Suprapubic skin (tissue), 4 donors: ENCODE results near the gene WDFY2. TPM values are rescaled to one million over a fixed set of nuclear protein-coding genes. Genes with fewer than 3 reads are reported as not detected.

Experiments
- DNase-seq, 2 donors: peaks; one replicate each; pipeline ENCODE4 v3.0.0-alpha.2; 2019; ENCODE audit warnings: low spot score in 2 of 2
- H3K27ac ChIP-seq: fragments of 200-600 bp; sonication (generic); one replicate; pipeline ENCODE4 v1.5.1; 2019
- H3K27me3 ChIP-seq: fragments of 200-600 bp; sonication (generic); one replicate; pipeline ENCODE4 v1.5.1; 2019
- H3K36me3 ChIP-seq: fragments of 200-600 bp; sonication (generic); one replicate; pipeline ENCODE4 v1.5.1; 2019
- H3K4me1 ChIP-seq: fragments of 200-600 bp; sonication (generic); one replicate; pipeline ENCODE4 v1.5.1; 2019
- H3K4me3 ChIP-seq: fragments of 200-600 bp; sonication (generic); one replicate; pipeline ENCODE4 v1.5.1; 2019; ENCODE audit warnings: mild to moderate bottlenecking
- H3K9me3 ChIP-seq: fragments of 200-600 bp; sonication (generic); one replicate; pipeline ENCODE4 v1.5.1; 2019
- EP300 ChIP-seq: sonication (generic); formaldehyde crosslinking; IDR thresholded peaks from one replicate; pipeline ENCODE4 v1.6.1; 2017; ENCODE audit warnings: antibody characterized with exemption
- POLR2A ChIP-seq, 2 donors: fragments of 450-650 bp; IDR thresholded peaks; one replicate each; pipeline ENCODE4 v1.6.1; 2017; ENCODE audit warnings: antibody characterized with exemption in 2 of 2, mild to moderate bottlenecking in 2 of 2, moderate library complexity in 2 of 2
- POLR2AphosphoS5 ChIP-seq, 3 donors: sonication (generic); formaldehyde crosslinking; IDR thresholded peaks; one replicate each; pipeline ENCODE4 v1.6.1; 2017; ENCODE audit warnings: antibody characterized with exemption in 3 of 3
- WGBS: methylation state at CpG from one replicate; pipeline ENCODE4 v1.1.5; 2018; 5-methylcytosine and 5-hydroxymethylcytosine counted together
- total RNA-seq, 4 donors: library from RNA; depleted of rRNA; stranded (reverse); fragments of >200 nt; gene quantifications; one replicate each; pipeline ENCODE4 v1.1.0, GENCODE V29; 2016
- TF ChIP-seq, protein P1 (sequence below), 2 donors: fragments of 200-600 bp in 1 of 2; fragments of 450-650 bp in 1 of 2; sonication (generic) in 1 of 2; IDR thresholded peaks; one replicate each; pipeline ENCODE4 v1.5.1; 2016 to 2019; ENCODE audit warnings: antibody characterized with exemption in 2 of 2, mild to moderate bottlenecking in 1 of 2, moderate library complexity in 1 of 2

Gene WDFY2
- total RNA-seq, 4 donors from 2014 or later: 35.3 to 99.2 (median 40.4) TPM

DNA sequence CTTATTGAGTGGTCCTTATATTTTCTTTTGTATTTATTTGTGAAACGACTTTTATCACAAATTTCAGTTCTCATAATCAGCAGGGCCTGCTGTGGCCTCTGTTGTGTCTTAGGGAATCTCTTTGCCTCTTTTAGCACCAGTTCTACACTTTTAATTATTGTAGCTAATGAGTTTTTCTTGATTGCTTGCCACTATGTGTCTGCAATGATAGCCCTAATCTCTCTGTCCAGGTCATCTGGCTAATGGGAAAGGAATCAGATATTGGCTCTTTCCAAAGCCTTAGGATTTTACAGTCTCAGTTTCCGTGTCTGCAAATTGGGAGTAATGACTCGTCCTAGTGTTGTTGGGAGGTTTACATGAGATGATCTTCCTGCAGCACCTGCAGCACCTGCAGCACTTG, 10.2 kb downstream of the WDFY2 start:
- 74% methylated on average over 3 of the region's 3 CpGs for WGBS
- H3K4me1 ChIP-seq: peaks cover 70% of the 10 kb centered on the region

DNA sequence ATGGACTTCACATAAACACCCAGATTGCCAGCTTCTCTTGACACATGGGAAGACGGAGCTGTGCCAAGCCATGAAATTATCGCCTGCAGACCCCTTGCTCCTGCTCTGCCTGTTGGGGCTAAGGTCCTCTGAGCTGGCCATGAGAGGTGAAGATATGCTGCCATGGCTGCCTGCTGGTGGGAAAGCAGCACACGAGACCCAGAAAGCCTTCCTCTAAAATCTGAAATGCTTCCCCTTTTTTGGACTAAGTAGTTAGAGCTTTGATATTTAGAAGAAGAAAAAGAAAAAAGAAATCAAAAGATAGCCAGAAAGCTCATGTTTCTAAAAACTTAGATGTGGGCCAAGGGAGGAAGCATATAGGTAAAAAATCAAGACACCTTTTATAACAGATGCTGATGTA, 11.2 kb downstream of the WDFY2 start:
- TF ChIP-seq EP300 (no peak), POLR2A (IDR thresholded peaks at IDR 0.05) (no peak), POLR2AphosphoS5 (IDR thresholded peaks at IDR 0.05) (no peak)
- TF ChIP-seq, protein P1, sequence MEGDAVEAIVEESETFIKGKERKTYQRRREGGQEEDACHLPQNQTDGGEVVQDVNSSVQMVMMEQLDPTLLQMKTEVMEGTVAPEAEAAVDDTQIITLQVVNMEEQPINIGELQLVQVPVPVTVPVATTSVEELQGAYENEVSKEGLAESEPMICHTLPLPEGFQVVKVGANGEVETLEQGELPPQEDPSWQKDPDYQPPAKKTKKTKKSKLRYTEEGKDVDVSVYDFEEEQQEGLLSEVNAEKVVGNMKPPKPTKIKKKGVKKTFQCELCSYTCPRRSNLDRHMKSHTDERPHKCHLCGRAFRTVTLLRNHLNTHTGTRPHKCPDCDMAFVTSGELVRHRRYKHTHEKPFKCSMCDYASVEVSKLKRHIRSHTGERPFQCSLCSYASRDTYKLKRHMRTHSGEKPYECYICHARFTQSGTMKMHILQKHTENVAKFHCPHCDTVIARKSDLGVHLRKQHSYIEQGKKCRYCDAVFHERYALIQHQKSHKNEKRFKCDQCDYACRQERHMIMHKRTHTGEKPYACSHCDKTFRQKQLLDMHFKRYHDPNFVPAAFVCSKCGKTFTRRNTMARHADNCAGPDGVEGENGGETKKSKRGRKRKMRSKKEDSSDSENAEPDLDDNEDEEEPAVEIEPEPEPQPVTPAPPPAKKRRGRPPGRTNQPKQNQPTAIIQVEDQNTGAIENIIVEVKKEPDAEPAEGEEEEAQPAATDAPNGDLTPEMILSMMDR (IDR thresholded peaks at IDR 0.05): no peak
- Histone ChIP-seq H3K27me3 (no peaks in the 10 kb centered on the region), H3K4me3 (no peak overlapping the region), H3K4me1 (peaks cover 69% of the 10 kb centered on the region), H3K27ac (no peak overlapping the region), H3K36me3 (no peaks in the 10 kb centered on the region), H3K9me3 (no peaks in the 10 kb centered on the region)
- DNase-seq: no peak
- WGBS: 72% methylated on average over 3 of the region's 3 CpGs

More for the DNA sequence above, 10.2 kb downstream of the WDFY2 start:
- TF ChIP-seq, protein P1 (IDR thresholded peaks at IDR 0.05): no peak
- TF ChIP-seq EP300 (no peak), POLR2A (IDR thresholded peaks at IDR 0.05) (no peak), POLR2AphosphoS5 (IDR thresholded peaks at IDR 0.05) (no peak)
- Histone ChIP-seq H3K4me3 (no peak overlapping the region), H3K36me3 (no peaks in the 10 kb centered on the region), H3K27me3 (no peaks in the 10 kb centered on the region), H3K27ac (no peak overlapping the region), H3K9me3 (no peaks in the 10 kb centered on the region)
- DNase-seq: no peak

DNA sequence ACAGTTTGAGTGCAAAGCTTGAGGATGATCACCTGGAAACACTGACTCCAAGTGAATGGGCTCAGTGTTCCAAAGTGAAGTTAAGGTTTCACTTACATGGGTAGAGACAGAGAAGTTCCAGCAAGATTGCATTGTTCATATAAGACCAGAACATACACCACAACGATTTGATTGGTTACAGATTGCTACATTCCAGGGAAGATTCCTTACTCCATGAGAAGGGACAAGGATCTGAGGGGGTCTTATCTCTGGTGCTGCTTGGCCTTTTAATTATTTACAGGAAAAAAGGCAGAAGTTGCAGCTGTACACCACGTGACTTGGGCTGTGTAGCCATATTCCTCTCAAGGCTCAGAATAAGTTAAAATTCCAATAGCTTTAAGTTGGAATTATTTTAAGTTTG, 12.3 kb downstream of the WDFY2 start:
- 57% methylated on average over 2 of the region's 2 CpGs for WGBS
- Histone ChIP-seq H3K9me3 (no peaks in the 10 kb centered on the region), H3K36me3 (no peaks in the 10 kb centered on the region), H3K27ac (no peak overlapping the region), H3K4me3 (no peak overlapping the region), H3K27me3 (no peaks in the 10 kb centered on the region), H3K4me1 (peaks cover 59% of the 10 kb centered on the region)
- DNase-seq: no peak
- TF ChIP-seq, protein P1 (IDR thresholded peaks at IDR 0.05): no peak
- TF ChIP-seq POLR2AphosphoS5 (IDR thresholded peaks at IDR 0.05): no peak
- no peak for TF ChIP-seq POLR2A (IDR thresholded peaks at IDR 0.05)
- TF ChIP-seq EP300: no peak

DNA sequence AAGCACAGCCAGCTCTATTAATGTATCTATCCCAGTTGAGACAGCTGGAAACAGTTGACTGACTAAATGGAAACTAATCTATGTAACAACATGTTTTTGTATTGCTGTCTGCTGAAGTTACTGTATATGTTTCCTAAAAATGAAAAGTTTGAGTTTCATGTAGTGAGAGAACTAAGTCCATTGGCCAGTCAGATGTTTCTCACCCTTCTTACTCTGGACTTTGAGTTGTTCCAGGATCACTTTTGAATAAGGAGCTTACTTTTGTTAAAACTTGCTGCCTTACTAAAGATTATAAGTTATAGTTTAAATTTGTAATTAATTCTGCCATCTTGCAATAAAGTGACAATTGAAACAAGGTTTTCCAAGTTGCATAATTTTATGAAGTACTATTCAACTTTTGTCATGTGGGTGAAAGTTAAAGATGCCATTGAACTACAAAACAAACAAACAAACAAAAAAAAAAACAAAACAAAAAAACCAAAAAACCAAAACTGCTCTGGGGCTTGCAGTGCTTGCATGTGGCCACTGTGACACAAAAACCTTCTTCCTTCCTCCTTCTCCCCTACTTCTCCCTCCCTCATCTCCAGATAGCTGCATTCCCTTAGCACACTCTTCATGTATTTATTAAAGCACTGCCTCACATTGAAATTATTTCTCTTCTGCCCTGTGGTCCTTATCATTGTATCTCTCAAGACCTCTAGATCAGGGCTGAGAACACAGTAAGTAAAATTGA, 15.3 kb downstream of the WDFY2 start:
- Histone ChIP-seq H3K9me3 (no peaks in the 10 kb centered on the region), H3K27ac (no peak overlapping the region), H3K4me3 (no peak overlapping the region), H3K36me3 (no peaks in the 10 kb centered on the region), H3K4me1 (peaks cover 45% of the 10 kb centered on the region), H3K27me3 (no peaks in the 10 kb centered on the region)
- TF ChIP-seq POLR2AphosphoS5 (IDR thresholded peaks at IDR 0.05): no peak
- TF ChIP-seq, protein P1 (IDR thresholded peaks at IDR 0.05): no peak
- TF ChIP-seq POLR2A (IDR thresholded peaks at IDR 0.05): no peak
- TF ChIP-seq EP300: no peak
- DNase-seq: no peak

DNA sequence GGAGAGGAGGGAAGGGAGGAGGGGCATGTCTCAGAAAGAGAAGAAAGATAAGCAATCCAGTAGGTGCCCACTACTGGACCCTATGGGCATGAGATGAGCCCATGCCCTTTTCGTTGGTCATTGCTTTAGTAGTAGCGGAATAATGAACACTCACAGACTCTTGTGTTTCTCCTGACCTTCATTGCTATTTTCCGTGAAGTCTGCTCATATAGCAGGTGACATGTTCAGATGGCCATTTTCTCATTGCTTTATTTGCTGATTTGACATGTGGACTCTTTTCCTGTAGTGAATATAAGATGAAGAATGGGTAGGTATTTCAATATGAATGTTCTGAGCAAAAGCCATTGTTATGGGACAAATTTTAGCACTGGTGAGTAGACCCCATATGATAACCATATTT, 16.4 kb downstream of the WDFY2 start:
- 99% methylated on average over 3 of the region's 3 CpGs for WGBS
- Histone ChIP-seq H3K9me3 (no peaks in the 10 kb centered on the region), H3K27me3 (no peaks in the 10 kb centered on the region), H3K36me3 (no peaks in the 10 kb centered on the region), H3K4me1 (peaks cover 43% of the 10 kb centered on the region), H3K4me3 (no peak overlapping the region), H3K27ac (no peak overlapping the region)
- no peak for DNase-seq
- TF ChIP-seq, protein P1 (IDR thresholded peaks at IDR 0.05): no peak
- TF ChIP-seq EP300: no peak
- TF ChIP-seq POLR2A (IDR thresholded peaks at IDR 0.05): no peak
